Stomach (tissue), 4 donors: Measurements from ENCODE around the gene CPVL.

Experiments
- CTCF ChIP-seq, 7 experiments: fragments of 450-650 bp in 4 of 7; fragments of 200-600 bp in 3 of 7; sonication (generic) in 3 of 7; IDR thresholded peaks; one replicate each; pipeline ENCODE4 v1.5.1; 2016 to 2019; ENCODE audit warnings: antibody characterized with exemption in 7 of 7, control low read depth in 2 of 7, mild to moderate bottlenecking in 1 of 7
- EP300 ChIP-seq: sonication (generic); formaldehyde crosslinking; IDR thresholded peaks from one replicate; pipeline ENCODE4 v1.6.1; 2017; ENCODE audit warnings: antibody characterized with exemption

GRCh38 chr7:29078311-29079260 lies 67.8 kb downstream of the CPVL start:
- TF ChIP-seq CTCF (IDR thresholded peaks at IDR 0.05) (no peak), EP300 (no peak)
